Measurements from ENCODE around the gene AFF3.

GRCh38 chr2:99867770-99868169, 274.6 kb downstream of the AFF3 start:
- TF ChIP-seq CTCF (IDR thresholded peaks at IDR 0.05; ENCODE audit: low read depth, low read length) (no peak), EZH2phosphoT487 (IDR thresholded peaks at IDR 0.05; ENCODE audit: low read depth) (no peak)
